GM18951 (cell line): ENCODE results near the gene NFAM1.

Experiments used
- POLR2A ChIP-seq: IDR thresholded peaks from 4 replicates; pipeline ENCODE4 v1.6.1; 2011; ENCODE audit warnings: mild to moderate bottlenecking; ENCODE audit not compliant: insufficient read length, insufficient read depth; ENCODE audit errors: extremely low read depth
- in situ Hi-C: fragments of 300-500 bp; cut with MboI; formaldehyde crosslinking; loops from one replicate; pipeline ENCODE4 v1.12.0; 2022; ENCODE audit warnings: low sequenced_read_pairs, mixed read lengths, inconsistent platforms; ENCODE audit not compliant: unreplicated experiment

The NFAM1 gene

DNA sequence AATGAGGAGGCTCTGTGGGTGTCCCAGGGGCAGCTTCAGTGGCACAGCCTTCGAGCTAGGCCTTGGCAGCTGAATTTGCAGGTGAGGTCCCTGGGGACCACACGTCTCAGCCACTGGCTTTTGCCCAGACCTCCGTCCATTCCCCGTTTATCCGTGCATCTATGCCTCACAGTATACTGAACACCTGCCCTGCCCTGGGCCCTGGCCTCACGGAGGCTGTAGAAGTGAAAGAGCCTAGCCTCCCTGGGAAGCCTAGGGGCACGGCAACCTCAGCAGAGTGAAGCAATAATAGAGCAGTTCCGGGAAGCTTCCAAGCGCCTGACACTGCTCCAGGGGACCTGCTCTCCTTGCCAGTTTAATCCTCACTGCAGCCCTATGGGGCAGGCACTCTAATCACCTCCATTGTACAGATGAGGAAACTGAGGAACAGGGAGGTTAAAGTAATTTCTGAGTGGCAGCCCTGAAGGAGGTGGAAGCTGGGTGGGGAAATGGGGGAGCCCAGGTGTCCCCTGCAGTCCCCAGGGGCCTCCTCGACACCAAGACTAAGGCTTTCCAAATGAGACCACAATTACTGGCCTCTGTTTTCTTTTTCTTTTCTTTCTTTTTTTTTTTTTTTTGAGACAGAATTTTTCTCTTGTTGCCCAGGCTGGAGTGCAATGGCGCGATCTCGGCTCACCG, 2.7 kb upstream of the NFAM1 start:
- no peak for TF ChIP-seq POLR2A
- in situ Hi-C loops: loop anchor here (10.0 kb wide), 2 partner anchors 260 to 470 kb away; partner anchors contain the start of gene SEPTIN3

DNA sequence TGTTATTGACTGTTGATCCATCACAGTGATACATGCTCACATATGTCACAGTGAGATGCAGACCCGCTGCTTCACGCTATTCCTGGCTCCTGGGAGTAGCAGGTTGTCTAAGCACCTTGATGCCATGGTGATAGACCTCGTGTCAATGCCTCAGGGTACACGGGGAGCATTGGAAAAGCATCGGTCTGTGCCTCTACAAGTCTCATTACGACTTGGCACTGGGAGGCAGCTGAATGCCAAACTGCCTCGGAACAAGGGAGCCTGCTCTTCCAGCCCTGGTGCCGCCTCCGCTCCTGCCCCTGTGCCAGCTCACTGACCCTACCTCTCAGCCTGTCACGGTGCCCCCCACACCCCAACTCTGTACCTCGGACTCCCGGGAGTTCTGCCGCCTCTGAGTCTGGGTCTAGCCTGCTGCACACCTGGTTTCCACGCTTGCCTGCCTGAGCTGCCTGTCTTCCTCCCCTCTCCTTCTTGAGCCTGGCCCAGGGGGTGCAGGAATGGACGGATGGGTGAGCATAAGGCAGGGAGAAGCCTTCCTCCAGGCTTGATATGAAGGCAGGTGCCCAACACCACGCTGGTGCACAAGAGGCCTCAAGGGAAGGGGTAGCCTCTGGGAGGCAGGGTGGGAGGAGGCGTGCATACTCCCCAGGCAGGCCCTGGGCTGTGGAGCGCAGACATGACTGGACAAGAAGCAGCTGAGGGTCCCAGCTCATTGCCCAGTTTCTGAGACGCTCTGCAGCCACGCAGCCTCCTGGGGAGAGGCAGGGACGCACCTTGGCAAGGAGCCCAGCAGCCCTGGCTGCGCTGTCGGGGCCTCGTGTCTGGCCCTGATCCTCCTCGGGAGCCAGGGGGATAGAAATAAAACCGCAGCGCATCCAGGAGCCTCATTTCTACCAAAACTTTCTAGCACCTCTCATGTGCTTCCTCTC, 1.8 kb upstream of the NFAM1 start:
- TF ChIP-seq POLR2A: no peak
- in situ Hi-C loops: loop anchor here (10.0 kb wide), 2 partner anchors 259 to 469 kb away; partner anchors contain the start of gene SEPTIN3

- in situ Hi-C loops: loop anchor here (10.0 kb wide), 2 partner anchors 258 to 468 kb away; partner anchors contain the start of gene SEPTIN3
- no peak for TF ChIP-seq POLR2A
Measured at GRCh38 chr22:42432818-42433217, 615 bp upstream of the NFAM1 start.

DNA sequence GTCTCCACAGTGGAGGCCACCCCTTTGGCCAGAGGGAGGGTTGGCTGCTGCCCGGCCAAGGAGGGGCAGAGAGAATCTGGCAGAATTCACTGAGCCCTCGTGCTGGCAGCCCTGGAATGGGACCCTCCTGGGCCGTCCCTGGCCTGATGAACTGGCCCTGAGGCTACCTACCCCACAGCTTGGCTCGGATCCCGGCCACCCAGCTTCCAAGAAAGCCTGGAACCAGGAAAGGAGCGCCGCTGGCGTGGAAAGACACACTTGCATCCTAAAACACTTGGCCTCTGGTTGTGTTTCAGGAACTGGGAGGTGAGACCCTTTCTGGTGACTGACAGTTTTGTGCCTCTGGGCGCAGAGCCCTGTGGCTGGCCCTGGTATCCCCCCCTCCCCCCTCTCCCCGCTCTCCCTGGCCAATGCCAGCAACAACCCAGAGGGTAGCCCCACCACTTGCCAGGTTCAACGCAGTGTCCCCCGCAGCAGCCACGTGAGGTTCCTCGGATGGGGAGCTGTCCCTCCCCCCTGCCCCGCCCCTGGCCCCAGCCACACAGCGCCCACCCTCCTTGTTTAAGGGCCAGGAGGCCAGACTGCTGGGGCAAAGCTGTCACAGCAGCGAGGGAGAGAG, 693 bp downstream of the NFAM1 start:
- in situ Hi-C loops: loop anchor here (10.0 kb wide), 2 partner anchors 257 to 467 kb away; partner anchors contain the start of gene SEPTIN3
- TF ChIP-seq POLR2A: no peak

- no peak for TF ChIP-seq POLR2A
- in situ Hi-C loops: loop anchor here (10.0 kb wide), 2 partner anchors 256 to 466 kb away; partner anchors contain the start of gene SEPTIN3
Measured at GRCh38 chr22:42430528-42431125, 1.6 kb downstream of the NFAM1 start.

DNA sequence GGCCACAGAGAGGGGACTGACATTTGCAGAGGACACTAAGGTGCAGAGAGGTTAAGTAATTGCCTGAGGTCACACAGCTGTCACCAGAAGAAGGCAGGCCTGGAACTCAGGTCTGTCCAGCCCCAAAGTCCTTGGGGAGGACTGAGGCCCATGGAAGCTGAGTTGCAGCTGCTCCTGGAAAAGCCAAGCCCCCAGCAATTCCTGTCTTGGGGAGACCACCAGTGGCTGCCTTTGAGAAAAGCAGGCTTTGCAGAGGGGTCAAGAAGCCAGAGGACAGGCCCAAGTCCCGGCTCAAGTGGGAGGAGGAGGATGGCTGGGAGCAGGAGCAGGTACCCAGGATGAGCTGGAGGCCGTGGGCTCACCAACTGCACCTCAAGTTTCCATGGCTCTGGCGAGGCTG, 3.4 kb downstream of the NFAM1 start:
- in situ Hi-C loops: no loop called here
- no peak for TF ChIP-seq POLR2A

- no peak for TF ChIP-seq POLR2A
- in situ Hi-C loops: no loop called here
Measured at GRCh38 chr22:42428025-42428424, 4.2 kb downstream of the NFAM1 start.

DNA sequence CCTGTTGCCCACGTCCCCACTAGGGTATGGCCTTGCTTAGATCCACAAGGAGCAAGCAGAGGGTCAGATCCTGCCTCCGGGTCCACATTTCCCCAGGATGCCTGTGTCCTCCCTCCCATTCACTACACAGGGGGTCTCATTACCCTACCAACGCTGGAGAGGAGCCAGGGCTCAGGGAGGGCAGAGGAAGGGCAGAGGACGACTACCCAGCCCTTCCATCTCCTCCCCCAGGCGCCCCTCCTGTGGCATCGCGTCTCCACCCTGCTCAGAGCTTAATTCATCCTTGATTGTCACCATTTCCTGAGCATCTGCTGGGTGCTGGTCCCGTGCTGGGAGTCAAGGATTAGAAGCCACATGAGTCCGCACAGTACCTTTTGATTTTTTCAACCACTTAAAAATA, 5.0 kb downstream of the NFAM1 start:
- no peak for TF ChIP-seq POLR2A
- in situ Hi-C loops: no loop called here

DNA sequence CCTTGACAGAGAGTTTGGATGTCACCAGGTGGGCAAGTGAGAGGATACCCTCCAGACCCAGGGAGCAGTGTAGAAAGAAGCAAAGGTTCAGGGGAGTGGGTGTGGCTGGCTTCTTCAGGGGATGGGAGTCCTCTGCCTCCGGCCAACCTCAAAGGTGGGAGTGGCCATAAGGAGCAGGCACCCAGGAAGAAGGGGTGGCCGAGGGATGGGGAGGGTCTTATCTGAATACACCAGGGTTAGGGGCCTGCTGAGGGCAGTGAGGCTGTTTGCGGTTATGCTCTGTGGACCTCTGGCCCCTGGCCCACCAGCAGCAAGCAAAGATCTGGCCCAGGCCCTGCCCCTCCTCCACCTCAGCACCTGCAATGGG, 6.2 kb downstream of the NFAM1 start:
- no peak for TF ChIP-seq POLR2A
- in situ Hi-C loops: no loop called here

DNA sequence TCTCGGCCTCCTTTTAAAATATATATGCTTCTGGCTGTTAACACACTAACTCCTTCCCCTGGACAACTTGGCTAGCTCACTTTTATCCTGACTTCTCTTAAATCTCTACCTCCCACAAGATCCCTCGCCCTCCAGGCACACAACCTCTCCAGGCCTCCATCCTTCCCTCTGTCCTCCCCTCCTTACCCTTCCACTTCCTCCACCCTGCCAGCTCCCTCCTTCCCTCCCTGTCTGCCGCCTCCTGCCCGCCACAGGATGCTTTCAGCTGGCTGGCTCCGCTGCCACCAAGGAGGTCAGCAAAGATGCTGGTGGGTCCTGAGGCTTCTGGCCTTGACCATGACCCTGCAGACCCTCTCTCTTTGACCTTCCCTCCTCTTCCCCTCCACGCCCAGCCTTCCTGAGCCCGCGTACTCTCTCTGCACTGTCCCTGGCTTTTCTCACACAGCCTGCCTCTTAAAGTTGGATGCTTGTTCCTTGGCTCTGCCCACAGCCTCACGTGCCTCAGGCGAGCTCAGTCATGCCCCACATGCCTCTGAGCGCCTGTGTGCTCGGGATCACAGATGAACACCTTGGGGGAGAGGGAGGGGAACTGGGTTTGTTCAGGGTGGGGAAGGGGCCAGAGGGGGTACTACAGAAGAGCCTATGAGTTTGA, 6.7 kb downstream of the NFAM1 start:
- in situ Hi-C loops: no loop called here
- no peak for TF ChIP-seq POLR2A

DNA sequence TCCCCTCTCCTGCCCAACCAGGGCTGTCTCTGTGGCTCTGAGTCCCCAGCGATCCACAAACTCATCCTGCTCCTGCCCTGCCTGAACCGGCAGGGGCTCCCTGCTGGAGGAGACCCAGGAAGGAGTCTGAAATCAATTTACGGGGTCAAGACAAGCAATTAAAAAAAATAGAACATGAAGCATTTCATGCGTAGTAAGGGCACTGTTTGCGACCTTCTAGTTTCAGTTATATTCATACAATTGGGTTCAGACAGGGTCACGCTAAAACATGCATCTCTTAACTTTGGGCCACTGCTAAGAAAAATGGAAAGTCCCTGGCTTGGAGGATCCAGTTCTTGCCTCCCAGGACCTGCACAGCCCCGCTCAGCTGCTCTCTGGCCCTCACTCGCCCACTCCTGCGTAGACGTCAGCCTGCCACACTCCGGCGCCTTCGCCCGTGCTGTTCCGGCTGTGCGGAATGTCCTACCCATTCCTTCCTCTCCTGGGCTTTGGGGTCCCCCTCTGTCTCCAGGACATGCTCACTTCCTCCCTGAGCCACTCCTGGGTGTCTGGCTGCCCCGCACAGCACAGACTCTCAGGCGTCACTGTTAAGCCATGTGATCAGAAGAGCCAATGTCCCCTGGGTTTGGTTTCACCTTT, 12.8 kb downstream of the NFAM1 start:
- in situ Hi-C loops: no loop called here
- TF ChIP-seq POLR2A: no peak

GRCh38 chr22:42418811-42419242, 13.4 kb downstream of the NFAM1 start:
- no peak for TF ChIP-seq POLR2A
- in situ Hi-C loops: no loop called here
